Activated naive CD4-positive, alpha-beta T cell treated with anti-CD3 and anti-CD28 coated beads, Interleukin-2, amount 10 ng/mL, durations not matched to agents 7 days and 5 days (primary cell): ENCODE data around the gene CD180.
A peak's percentile ranks its signal among the peaks of the same experiment; 100 is the strongest.

Experiments used
- CTCF ChIA-PET: fragments of 350-600 bp; sonication (Branson Sonifier 250); formaldehyde crosslinking; loops from one replicate; lab custom pipeline; 2021; ENCODE audit warnings: antibody characterized with exemption; lab: Charles Lee
- DNase-seq: peaks from one replicate; pipeline ENCODE4 v3.0.0-alpha.2; 2020
- H3K27ac Mint-ChIP-seq: one replicate; pipeline ENCODE4 v1.8.0; 2021; ENCODE audit warnings: mild to moderate bottlenecking, moderate library complexity, mixed read lengths
- H3K27me3 Mint-ChIP-seq: one replicate; pipeline ENCODE4 v1.8.0; 2021; ENCODE audit warnings: mild to moderate bottlenecking, mixed read lengths
- H3K36me3 Mint-ChIP-seq: one replicate; pipeline ENCODE4 v1.8.0; 2021; ENCODE audit warnings: mixed read lengths
- H3K4me1 Mint-ChIP-seq: one replicate; pipeline ENCODE4 v1.8.0; 2021; ENCODE audit warnings: mixed read lengths
- H3K4me3 Mint-ChIP-seq: one replicate; pipeline ENCODE4 v1.8.0; 2021; ENCODE audit warnings: mild to moderate bottlenecking, moderate library complexity, mixed read lengths
- H3K9me3 Mint-ChIP-seq: one replicate; pipeline ENCODE4 v1.8.0; 2021; ENCODE audit warnings: mixed read lengths

CD180 gene

GRCh38 chr5:67204821-67205220 lies 8.2 kb upstream of the CD180 start:
- no peak for DNase-seq
- Mint-ChIP-seq H3K4me3 (no peak overlapping the region), H3K27me3 (no peaks in the 10 kb centered on the region), H3K27ac (peak overlapping the region; percentile 93), H3K9me3 (peaks cover 10% of the 10 kb centered on the region), H3K4me1 (peaks cover 95% of the 10 kb centered on the region), H3K36me3 (peaks cover 37% of the 10 kb centered on the region)
- CTCF ChIA-PET: interaction anchor here (1.7 to 7.8 kb wide), 2 partner anchors 16 to 39 kb away, joined by 6 to 161 read pairs; no protein-coding TSS in a partner anchor

- DNase-seq: no peak
- no peak overlapping the region for H3K4me3 Mint-ChIP-seq
- CTCF ChIA-PET: interaction anchor here (1.1 to 1.9 kb wide), 3 partner anchors 15 to 46 kb away, joined by 3 to 6 read pairs (median 6); no protein-coding TSS in a partner anchor
- peaks cover 47% of the 10 kb centered on the region for H3K36me3 Mint-ChIP-seq
- peak overlapping the region; percentile 93 for H3K27ac Mint-ChIP-seq
- peaks cover 94% of the 10 kb centered on the region for H3K4me1 Mint-ChIP-seq
- H3K9me3 Mint-ChIP-seq: peaks cover 20% of the 10 kb centered on the region
- H3K27me3 Mint-ChIP-seq: no peaks in the 10 kb centered on the region
Observed at GRCh38 chr5:67203701-67204074, 7.1 kb upstream of the CD180 start.

GRCh38 chr5:67202828-67203227 lies 6.2 kb upstream of the CD180 start:
- Mint-ChIP-seq H3K27me3 (no peaks in the 10 kb centered on the region), H3K4me3 (no peak overlapping the region), H3K27ac (peak overlapping the region; percentile 85), H3K9me3 (peaks cover 27% of the 10 kb centered on the region), H3K36me3 (peaks cover 53% of the 10 kb centered on the region), H3K4me1 (peaks cover 94% of the 10 kb centered on the region)
- CTCF ChIA-PET: interaction anchor here (1.7 to 1.9 kb wide), 2 partner anchors 14 to 35 kb away, joined by 6 read pairs; no protein-coding TSS in a partner anchor
- no peak for DNase-seq

- Mint-ChIP-seq H3K4me1 (peaks cover 93% of the 10 kb centered on the region), H3K9me3 (peaks cover 27% of the 10 kb centered on the region), H3K27ac (peak overlapping the region; percentile 24), H3K36me3 (peaks cover 56% of the 10 kb centered on the region), H3K27me3 (no peaks in the 10 kb centered on the region), H3K4me3 (no peak overlapping the region)
- CTCF ChIA-PET: no interaction called here
- no peak for DNase-seq
Observed at GRCh38 chr5:67201897-67202549, 5.4 kb upstream of the CD180 start.

GRCh38 chr5:67200809-67201562 lies 4.4 kb upstream of the CD180 start:
- CTCF ChIA-PET: no interaction called here
- H3K27ac Mint-ChIP-seq: peak overlapping the region; percentile 49

GRCh38 chr5:67199859-67200258 lies 3.3 kb upstream of the CD180 start:
- Mint-ChIP-seq H3K4me3 (no peak overlapping the region), H3K27ac (no peak overlapping the region), H3K36me3 (peaks cover 45% of the 10 kb centered on the region), H3K27me3 (no peaks in the 10 kb centered on the region), H3K9me3 (peaks cover 34% of the 10 kb centered on the region), H3K4me1 (peaks cover 88% of the 10 kb centered on the region)
- CTCF ChIA-PET: no interaction called here
- DNase-seq: no peak

More at GRCh38 chr5:67200809-67201562, 4.4 kb upstream of the CD180 start:
- Mint-ChIP-seq H3K9me3 (peaks cover 27% of the 10 kb centered on the region), H3K27me3 (no peaks in the 10 kb centered on the region), H3K36me3 (peaks cover 53% of the 10 kb centered on the region), H3K4me1 (peaks cover 91% of the 10 kb centered on the region), H3K4me3 (no peak overlapping the region)
- no peak for DNase-seq

GRCh38 chr5:67198917-67199316 lies 2.3 kb upstream of the CD180 start:
- Mint-ChIP-seq H3K36me3 (peaks cover 44% of the 10 kb centered on the region), H3K4me3 (no peak overlapping the region), H3K9me3 (peaks cover 41% of the 10 kb centered on the region), H3K4me1 (peaks cover 87% of the 10 kb centered on the region), H3K27ac (no peak overlapping the region), H3K27me3 (no peaks in the 10 kb centered on the region)
- DNase-seq: no peak
- CTCF ChIA-PET: no interaction called here

GRCh38 chr5:67197536-67197935 lies 937 bp upstream of the CD180 start:
- no peak overlapping the region for H3K4me3 Mint-ChIP-seq
- H3K36me3 Mint-ChIP-seq: peaks cover 45% of the 10 kb centered on the region
- CTCF ChIA-PET: no interaction called here
- no peak for DNase-seq
- peaks cover 83% of the 10 kb centered on the region for H3K4me1 Mint-ChIP-seq
- peaks cover 42% of the 10 kb centered on the region for H3K9me3 Mint-ChIP-seq
- no peaks in the 10 kb centered on the region for H3K27me3 Mint-ChIP-seq
- H3K27ac Mint-ChIP-seq: no peak overlapping the region

GRCh38 chr5:67195406-67196275 lies 958 bp downstream of the CD180 start:
- no peak for DNase-seq
- Mint-ChIP-seq H3K36me3 (peaks cover 40% of the 10 kb centered on the region), H3K4me1 (peaks cover 67% of the 10 kb centered on the region), H3K9me3 (peaks cover 41% of the 10 kb centered on the region), H3K27me3 (no peaks in the 10 kb centered on the region), H3K27ac (no peak overlapping the region), H3K4me3 (no peak overlapping the region)
- CTCF ChIA-PET: no interaction called here

GRCh38 chr5:67194166-67194565 lies 2.4 kb downstream of the CD180 start:
- peaks cover 34% of the 10 kb centered on the region for H3K9me3 Mint-ChIP-seq
- H3K36me3 Mint-ChIP-seq: peaks cover 37% of the 10 kb centered on the region
- DNase-seq: no peak
- CTCF ChIA-PET: interaction anchor here (2.0 kb wide), 1 partner anchor 15 kb away, joined by 4 read pairs; no protein-coding TSS in a partner anchor
- no peak overlapping the region for H3K27ac Mint-ChIP-seq
- H3K4me3 Mint-ChIP-seq: no peak overlapping the region
- H3K27me3 Mint-ChIP-seq: no peaks in the 10 kb centered on the region
- peaks cover 59% of the 10 kb centered on the region for H3K4me1 Mint-ChIP-seq

- no peak for DNase-seq
- Mint-ChIP-seq H3K27ac (no peak overlapping the region), H3K9me3 (peaks cover 26% of the 10 kb centered on the region), H3K4me1 (peaks cover 59% of the 10 kb centered on the region), H3K27me3 (no peaks in the 10 kb centered on the region), H3K4me3 (no peak overlapping the region), H3K36me3 (peaks cover 32% of the 10 kb centered on the region)
- CTCF ChIA-PET: interaction anchor here (2.0 kb wide), 1 partner anchor 15 kb away, joined by 4 read pairs; no protein-coding TSS in a partner anchor
Observed at GRCh38 chr5:67193439-67193807, 3.2 kb downstream of the CD180 start.

- no peak for DNase-seq
- no peaks in the 10 kb centered on the region for H3K27me3 Mint-ChIP-seq
- peaks cover 60% of the 10 kb centered on the region for H3K4me1 Mint-ChIP-seq
- H3K27ac Mint-ChIP-seq: no peak overlapping the region
- CTCF ChIA-PET: interaction anchor here (2.0 kb wide), 1 partner anchor 14 kb away, joined by 4 read pairs; no protein-coding TSS in a partner anchor
- no peak overlapping the region for H3K4me3 Mint-ChIP-seq
- H3K36me3 Mint-ChIP-seq: peaks cover 27% of the 10 kb centered on the region
- peaks cover 22% of the 10 kb centered on the region for H3K9me3 Mint-ChIP-seq
Observed at GRCh38 chr5:67192719-67193438, 3.7 kb downstream of the CD180 start.

GRCh38 chr5:67190861-67191260 lies 5.7 kb downstream of the CD180 start:
- peaks cover 61% of the 10 kb centered on the region for H3K4me1 Mint-ChIP-seq
- CTCF ChIA-PET: interaction anchor here (1.3 kb wide), 1 partner anchor 8 kb away, joined by 4 read pairs; no protein-coding TSS in a partner anchor
- H3K9me3 Mint-ChIP-seq: peaks cover 22% of the 10 kb centered on the region
- no peak overlapping the region for H3K4me3 Mint-ChIP-seq
- H3K27ac Mint-ChIP-seq: no peak overlapping the region
- no peak for DNase-seq
- H3K27me3 Mint-ChIP-seq: no peaks in the 10 kb centered on the region
- H3K36me3 Mint-ChIP-seq: peaks cover 30% of the 10 kb centered on the region
